Activated CD4-positive, alpha-beta T cell treated with anti-CD3 and anti-CD28 coated beads, Interleukin-2, amount 10 ng/mL, durations not matched to agents 7 days and 5 days (primary cell): ENCODE data around the gene VEGFB. TPM values are rescaled to one million over a fixed set of nuclear protein-coding genes. Genes with fewer than 3 reads are reported as not detected.

ENCODE experiments used
- CTCF ChIA-PET: fragments of 350-600 bp; sonication (Branson Sonifier 250); formaldehyde crosslinking; loops from one replicate; lab custom pipeline; 2021; ENCODE audit warnings: antibody characterized with exemption; lab: Charles Lee
- POLR2A ChIA-PET: fragments of 350-600 bp; sonication (Branson Sonifier 250); formaldehyde crosslinking; loops from one replicate; lab custom pipeline; 2021; ENCODE audit warnings: antibody characterized with exemption; lab: Charles Lee
- DNase-seq: peaks from one replicate; pipeline ENCODE4 v3.0.0-alpha.2; 2020
- H3K27ac Mint-ChIP-seq: one replicate; pipeline ENCODE4 v1.8.0; 2021; ENCODE audit warnings: mild to moderate bottlenecking, moderate library complexity, mixed read lengths
- H3K27me3 Mint-ChIP-seq: one replicate; pipeline ENCODE4 v1.8.0; 2021; ENCODE audit warnings: mixed read lengths
- H3K36me3 Mint-ChIP-seq: one replicate; pipeline ENCODE4 v1.8.0; 2021; ENCODE audit warnings: low read depth, mixed read lengths
- H3K4me1 Mint-ChIP-seq: one replicate; pipeline ENCODE4 v1.8.0; 2021; ENCODE audit warnings: mixed read lengths
- H3K4me3 Mint-ChIP-seq: one replicate; pipeline ENCODE4 v1.8.0; 2021; ENCODE audit warnings: mild to moderate bottlenecking, moderate library complexity, mixed read lengths
- H3K9me3 Mint-ChIP-seq: one replicate; pipeline ENCODE4 v1.8.0; 2021; ENCODE audit warnings: mixed read lengths
- total RNA-seq, 2 experiments: library from RNA; stranded (reverse); gene quantifications; one replicate each; pipeline ENCODE4 v1.2.3, GENCODE V29; 2021

Gene VEGFB
- total RNA-seq, 2 experiments from 2014 or later: 51.1 to 60.3 TPM

DNA sequence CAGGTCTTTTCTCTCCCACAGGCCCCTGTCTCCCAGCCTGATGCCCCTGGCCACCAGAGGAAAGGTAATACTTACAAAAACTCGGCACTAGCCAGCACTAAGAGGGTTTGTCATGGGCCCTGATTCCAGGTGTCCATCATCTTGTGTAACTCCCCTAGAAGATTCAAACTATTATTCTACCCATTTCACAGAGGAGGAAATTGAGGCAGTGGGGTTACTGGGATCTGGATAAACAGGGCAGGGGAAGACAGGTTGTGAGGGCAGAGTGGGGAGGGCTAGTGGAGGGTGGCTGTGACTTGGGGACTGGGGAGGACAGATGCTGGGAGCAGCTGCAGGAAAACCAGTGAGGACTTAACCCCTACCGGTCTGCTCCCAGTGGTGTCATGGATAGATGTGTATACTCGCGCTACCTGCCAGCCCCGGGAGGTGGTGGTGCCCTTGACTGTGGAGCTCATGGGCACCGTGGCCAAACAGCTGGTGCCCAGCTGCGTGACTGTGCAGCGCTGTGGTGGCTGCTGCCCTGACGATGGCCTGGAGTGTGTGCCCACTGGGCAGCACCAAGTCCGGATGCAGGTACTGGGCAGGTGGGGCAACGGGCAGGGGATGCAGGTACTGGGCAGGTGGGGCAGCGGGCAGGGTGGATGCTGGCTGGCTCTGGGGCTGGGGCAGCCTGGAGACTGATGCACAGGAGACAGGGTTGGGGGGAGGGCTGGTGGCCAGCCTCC, 1.2 kb downstream of the VEGFB start:
- POLR2A ChIA-PET: interaction anchor here (0.6 kb wide), 1 partner anchor 33 kb away, joined by 3 read pairs; no protein-coding TSS in a partner anchor
- Mint-ChIP-seq H3K36me3 (peaks cover 14% of the 10 kb centered on the region), H3K27ac (peak overlapping the region; percentile 73), H3K4me3 (peak overlapping the region; percentile 83), H3K27me3 (no peaks in the 10 kb centered on the region), H3K9me3 (no peaks in the 10 kb centered on the region), H3K4me1 (peaks cover 59% of the 10 kb centered on the region)
- no peak for DNase-seq
- CTCF ChIA-PET: interaction anchor here (0.6 to 2.0 kb wide), 7 partner anchors 9 to 776 kb away, joined by 3 to 5 read pairs (median 4); no protein-coding TSS in a partner anchor

DNA sequence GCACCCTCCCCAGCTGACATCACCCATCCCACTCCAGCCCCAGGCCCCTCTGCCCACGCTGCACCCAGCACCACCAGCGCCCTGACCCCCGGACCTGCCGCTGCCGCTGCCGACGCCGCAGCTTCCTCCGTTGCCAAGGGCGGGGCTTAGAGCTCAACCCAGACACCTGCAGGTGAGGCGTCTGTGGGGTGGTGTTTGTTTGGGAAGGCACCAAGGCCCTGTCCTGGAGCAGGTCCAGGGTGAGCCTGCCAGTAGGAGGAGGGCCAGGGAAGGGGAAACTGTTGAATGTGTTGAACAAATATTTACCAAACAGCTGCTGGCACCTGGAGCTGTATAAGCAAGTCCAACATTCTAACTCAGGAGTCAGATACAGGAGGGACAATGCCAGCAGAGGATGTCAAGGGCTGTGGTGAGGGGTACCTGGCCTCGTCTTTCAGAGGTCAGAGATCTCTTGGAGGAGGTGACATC, 3.1 kb downstream of the VEGFB start:
- CTCF ChIA-PET: interaction anchor here (0.6 to 2.2 kb wide), 10 partner anchors 9 to 66 kb away, joined by 3 to 6 read pairs (median 3); partner anchors contain the start of genes NUDT22, PPP1R14B and TRPT1
- no peaks in the 10 kb centered on the region for H3K27me3 Mint-ChIP-seq
- no peak overlapping the region for H3K4me3 Mint-ChIP-seq
- peak overlapping the region; percentile 36 for H3K27ac Mint-ChIP-seq
- POLR2A ChIA-PET: no interaction called here
- H3K36me3 Mint-ChIP-seq: peaks cover 14% of the 10 kb centered on the region
- no peak for DNase-seq
- peaks cover 54% of the 10 kb centered on the region for H3K4me1 Mint-ChIP-seq
- H3K9me3 Mint-ChIP-seq: no peaks in the 10 kb centered on the region

DNA sequence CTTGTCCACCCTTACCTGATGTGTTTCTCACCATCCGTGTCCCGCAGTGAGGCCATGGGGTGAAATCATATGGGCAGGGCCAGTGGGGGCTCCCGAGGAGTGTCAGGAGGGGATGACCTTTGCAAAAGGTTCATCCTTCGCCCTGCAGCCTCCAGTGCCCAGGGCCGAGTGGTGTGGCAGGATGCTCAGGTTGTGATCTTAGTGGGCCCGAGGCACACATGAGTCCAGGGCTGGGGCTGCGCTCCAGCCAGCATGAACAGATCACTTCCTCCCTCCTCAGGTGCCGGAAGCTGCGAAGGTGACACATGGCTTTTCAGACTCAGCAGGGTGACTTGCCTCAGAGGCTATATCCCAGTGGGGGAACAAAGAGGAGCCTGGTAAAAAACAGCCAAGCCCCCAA, 3.7 kb downstream of the VEGFB start:
- peaks cover 53% of the 10 kb centered on the region for H3K4me1 Mint-ChIP-seq
- no peaks in the 10 kb centered on the region for H3K9me3 Mint-ChIP-seq
- ChIA-PET CTCF (interaction anchor here (0.9 to 2.2 kb wide), 7 partner anchors 9 to 47 kb away, joined by 3 to 7 read pairs (median 4); partner anchors contain the start of genes PLCB3 and PPP1R14B), POLR2A (no interaction called here)
- H3K27ac Mint-ChIP-seq: no peak overlapping the region
- no peaks in the 10 kb centered on the region for H3K27me3 Mint-ChIP-seq
- H3K4me3 Mint-ChIP-seq: no peak overlapping the region
- no peak for DNase-seq
- H3K36me3 Mint-ChIP-seq: peaks cover 14% of the 10 kb centered on the region

DNA sequence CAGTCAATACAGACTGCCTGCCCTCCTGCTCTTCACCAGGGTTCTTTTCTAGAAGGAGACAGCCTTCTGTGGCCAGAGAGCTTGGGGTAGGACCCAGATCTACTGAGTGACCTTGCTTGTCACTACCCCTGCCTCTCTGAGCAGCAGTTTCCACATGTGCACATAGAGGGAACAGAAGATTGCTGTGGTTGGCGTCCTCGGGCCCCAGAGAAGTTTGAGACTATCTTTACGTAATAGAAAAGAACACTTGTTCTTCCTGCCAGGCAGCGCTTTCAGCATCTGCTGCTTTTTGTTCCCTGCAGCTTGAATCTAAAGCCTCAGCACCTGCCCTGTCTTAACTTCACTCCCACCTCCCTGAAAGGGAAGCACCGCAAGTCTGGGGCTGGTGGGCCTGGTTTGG, 4.6 kb downstream of the VEGFB start:
- Mint-ChIP-seq H3K27ac (peak overlapping the region; percentile 13), H3K36me3 (peaks cover 23% of the 10 kb centered on the region), H3K9me3 (no peaks in the 10 kb centered on the region), H3K27me3 (no peaks in the 10 kb centered on the region), H3K4me3 (no peak overlapping the region), H3K4me1 (peaks cover 58% of the 10 kb centered on the region)
- no peak for DNase-seq
- CTCF ChIA-PET: interaction anchor here (0.6 to 2.2 kb wide), 5 partner anchors 8 to 93 kb away, joined by 3 to 7 read pairs (median 4); partner anchors contain the start of genes PLCB3 and PPP1R14B
- POLR2A ChIA-PET: no interaction called here

DNA sequence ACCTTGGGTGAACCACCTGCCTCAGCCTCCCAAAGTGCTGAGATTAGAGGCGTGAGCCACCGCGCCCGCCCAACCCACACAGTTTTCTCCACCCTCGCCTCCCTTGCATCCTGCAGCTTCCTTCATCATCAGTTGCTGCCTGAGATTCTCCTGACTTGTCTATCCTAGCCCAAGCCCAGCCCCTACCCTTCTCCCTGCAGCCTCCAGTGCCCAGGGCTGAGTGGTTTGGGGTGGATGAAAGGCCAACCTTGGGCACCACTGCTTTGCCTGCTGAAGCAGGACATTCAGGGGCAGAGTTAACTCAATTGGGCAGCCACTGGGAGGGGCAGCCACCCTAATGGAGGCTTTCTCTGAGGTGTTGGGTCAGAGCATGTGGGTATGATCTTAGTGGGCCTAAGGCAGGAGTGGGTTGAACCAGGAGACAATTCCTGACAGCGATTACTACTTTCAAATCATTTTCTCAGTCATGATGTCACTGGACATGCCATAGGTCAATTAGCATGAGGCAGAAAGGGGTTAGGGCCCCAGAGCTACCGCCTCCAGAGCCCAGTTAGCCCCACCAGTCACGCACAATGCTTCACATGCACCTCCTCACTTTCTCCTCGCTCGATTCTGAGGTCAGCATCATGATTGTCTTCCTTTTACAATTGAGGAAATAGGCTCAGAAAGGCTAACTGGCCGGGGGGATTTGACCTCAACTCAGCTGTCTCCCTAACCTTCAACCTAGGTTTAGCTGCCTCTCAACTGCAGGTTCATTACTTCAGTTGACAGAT, 5.5 kb downstream of the VEGFB start:
- H3K4me3 Mint-ChIP-seq: peak overlapping the region; percentile 88
- ChIA-PET CTCF (interaction anchor here (1.0 to 1.6 kb wide), 3 partner anchors 12 to 92 kb away, joined by 3 to 7 read pairs (median 4); partner anchors contain the start of gene PLCB3), POLR2A (no interaction called here)
- H3K4me1 Mint-ChIP-seq: peaks cover 62% of the 10 kb centered on the region
- no peaks in the 10 kb centered on the region for H3K27me3 Mint-ChIP-seq
- DNase-seq: no peak
- no peaks in the 10 kb centered on the region for H3K9me3 Mint-ChIP-seq
- H3K27ac Mint-ChIP-seq: peak overlapping the region; percentile 96
- peaks cover 23% of the 10 kb centered on the region for H3K36me3 Mint-ChIP-seq

DNA sequence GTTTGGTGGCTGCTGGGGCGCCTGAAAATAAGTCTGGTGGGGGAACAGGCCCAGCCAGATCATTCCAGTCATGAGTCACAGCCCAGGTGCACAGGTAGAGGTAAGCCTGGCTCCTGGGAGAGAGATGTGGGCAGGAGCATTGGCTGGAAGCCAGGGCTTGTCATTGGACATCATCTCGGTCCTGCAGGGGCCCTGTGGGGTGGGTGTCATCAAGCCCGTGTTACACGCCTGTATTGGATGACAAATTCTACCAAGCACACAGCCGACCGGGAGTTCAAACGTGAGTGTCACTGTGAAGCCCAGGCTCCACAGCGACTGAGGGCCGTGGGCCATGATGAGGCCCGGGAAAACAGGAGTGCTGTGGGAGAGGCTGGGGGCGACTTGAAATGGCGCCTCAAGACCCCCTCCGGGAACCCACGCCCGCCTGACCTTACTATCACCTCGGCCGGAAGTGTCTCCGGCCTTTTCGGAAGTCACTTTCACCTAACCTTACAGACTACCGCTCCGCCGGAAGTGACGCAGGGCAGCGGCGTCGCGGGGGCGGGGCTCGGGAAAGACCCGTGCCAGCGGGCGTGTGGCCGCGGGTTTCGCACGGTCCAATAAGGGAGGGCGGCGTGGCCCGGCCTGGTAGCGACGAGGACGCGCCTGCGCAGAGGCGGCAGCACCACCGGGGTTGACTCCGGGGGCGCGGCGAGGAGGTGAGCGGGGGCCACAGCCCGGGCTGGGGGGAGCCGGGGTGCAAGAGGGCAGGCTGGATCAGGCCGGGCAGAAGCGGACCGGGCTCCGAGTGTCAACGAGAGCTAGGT, 6.3 kb downstream of the VEGFB start, which contains the start of gene FKBP2:
TSS of gene FKBP2 (plus strand) at position 661 of the 806 bp plus-strand sequence. CDS start 1,293 bp downstream, outside the sequence.
- Mint-ChIP-seq H3K9me3 (no peaks in the 10 kb centered on the region), H3K27ac (peak within 1 kb of the TSS; percentile 96), H3K4me3 (peak within 1 kb of the TSS; percentile 88), H3K36me3 (peaks cover 20% of the 10 kb centered on the region), H3K4me1 (peaks cover 59% of the 10 kb centered on the region), H3K27me3 (no peaks in the 10 kb centered on the region)
- ChIA-PET CTCF (interaction anchor here (0.7 to 1.2 kb wide), 7 partner anchors 10 to 64 kb away, joined by 3 to 20 read pairs (median 4); partner anchors contain the start of gene PLCB3), POLR2A (interaction anchor here (0.5 to 0.7 kb wide), 2 partner anchors 8 to 14 kb away, joined by 3 read pairs; no protein-coding TSS in a partner anchor)
- peak; percentile 97 for DNase-seq

DNA sequence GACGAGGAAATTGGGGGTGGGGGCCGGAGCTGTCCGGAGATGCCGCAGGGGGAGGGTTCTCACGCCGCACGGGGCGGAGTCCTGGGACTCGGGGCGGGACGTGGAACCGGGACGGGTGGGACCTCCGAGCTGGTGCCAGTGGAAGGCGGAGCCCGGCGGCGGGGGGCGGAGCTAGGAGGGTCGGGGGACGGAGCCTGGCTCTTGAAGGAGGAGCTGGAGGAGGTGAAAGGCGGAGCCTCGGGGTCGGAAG, 6.8 kb downstream of the VEGFB start:
- ChIA-PET CTCF (interaction anchor here (0.7 to 1.1 kb wide), 7 partner anchors 10 to 76 kb away, joined by 3 to 20 read pairs (median 4); partner anchors contain the start of genes PLCB3, PRDX5 and TRMT112), POLR2A (interaction anchor here (0.5 to 0.7 kb wide), 2 partner anchors 8 to 15 kb away, joined by 3 read pairs; no protein-coding TSS in a partner anchor)
- peak; percentile 99 for DNase-seq
- Mint-ChIP-seq H3K4me3 (peak overlapping the region; percentile 88), H3K27me3 (no peaks in the 10 kb centered on the region), H3K27ac (peak overlapping the region; percentile 96), H3K36me3 (peaks cover 20% of the 10 kb centered on the region), H3K4me1 (peaks cover 54% of the 10 kb centered on the region), H3K9me3 (no peaks in the 10 kb centered on the region)

DNA sequence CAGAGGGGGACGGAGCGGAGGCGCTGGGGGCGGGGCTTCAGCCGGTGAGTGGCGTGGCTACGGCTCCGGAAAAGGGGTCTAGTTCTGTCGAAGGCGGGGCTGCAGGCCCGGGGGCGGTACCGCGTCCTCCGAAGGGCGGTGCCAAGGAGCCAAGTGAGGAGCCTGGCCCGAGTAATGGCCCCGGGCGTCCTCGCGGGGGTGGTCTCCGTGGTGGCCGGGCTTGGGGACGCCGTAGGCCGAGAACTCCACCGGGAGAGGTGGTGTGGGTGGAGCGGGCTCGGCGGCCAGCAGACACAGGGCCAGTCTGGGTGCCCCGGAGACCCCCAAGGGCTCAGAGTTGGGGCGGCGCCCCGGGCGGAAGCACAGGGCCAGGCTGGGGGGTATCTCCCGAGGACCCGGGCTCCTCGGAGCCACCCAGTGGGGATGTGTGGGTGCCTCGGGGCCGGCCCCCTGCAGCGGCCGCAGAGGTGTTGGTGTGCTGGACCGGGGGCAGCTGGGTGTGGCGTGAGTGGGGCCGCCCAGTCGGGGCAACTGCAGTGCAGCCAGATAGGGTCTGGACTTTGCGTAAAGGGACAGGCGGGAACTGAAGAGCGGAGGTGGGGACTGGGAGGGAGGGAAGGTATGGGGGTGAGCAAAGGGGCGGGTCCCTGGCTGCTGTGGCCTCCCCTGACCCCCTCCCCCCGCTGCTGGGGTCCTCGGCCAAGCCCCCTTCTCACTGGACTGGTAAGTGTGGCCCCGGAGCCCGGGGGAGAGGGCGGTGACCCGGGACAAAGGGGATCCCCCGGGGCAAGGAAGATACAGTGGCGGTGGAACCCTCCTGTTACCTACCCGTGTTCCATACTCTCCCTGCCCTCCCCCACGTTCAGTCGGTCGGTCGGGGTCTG, 7.3 kb downstream of the VEGFB start:
- DNase-seq: no peak
- peak overlapping the region; percentile 88 for H3K4me3 Mint-ChIP-seq
- peaks cover 20% of the 10 kb centered on the region for H3K36me3 Mint-ChIP-seq
- H3K4me1 Mint-ChIP-seq: peaks cover 54% of the 10 kb centered on the region
- H3K9me3 Mint-ChIP-seq: no peaks in the 10 kb centered on the region
- H3K27me3 Mint-ChIP-seq: no peaks in the 10 kb centered on the region
- POLR2A ChIA-PET: interaction anchor here (0.5 to 0.7 kb wide), 2 partner anchors 9 to 15 kb away, joined by 3 read pairs; no protein-coding TSS in a partner anchor
- CTCF ChIA-PET: interaction anchor here (0.7 to 11.3 kb wide), 10 partner anchors 9 to 76 kb away, joined by 3 to 162 read pairs (median 6); partner anchors contain the start of genes CATSPERZ, PLCB3, PRDX5 and TRMT112
- H3K27ac Mint-ChIP-seq: peak overlapping the region; percentile 96

DNA sequence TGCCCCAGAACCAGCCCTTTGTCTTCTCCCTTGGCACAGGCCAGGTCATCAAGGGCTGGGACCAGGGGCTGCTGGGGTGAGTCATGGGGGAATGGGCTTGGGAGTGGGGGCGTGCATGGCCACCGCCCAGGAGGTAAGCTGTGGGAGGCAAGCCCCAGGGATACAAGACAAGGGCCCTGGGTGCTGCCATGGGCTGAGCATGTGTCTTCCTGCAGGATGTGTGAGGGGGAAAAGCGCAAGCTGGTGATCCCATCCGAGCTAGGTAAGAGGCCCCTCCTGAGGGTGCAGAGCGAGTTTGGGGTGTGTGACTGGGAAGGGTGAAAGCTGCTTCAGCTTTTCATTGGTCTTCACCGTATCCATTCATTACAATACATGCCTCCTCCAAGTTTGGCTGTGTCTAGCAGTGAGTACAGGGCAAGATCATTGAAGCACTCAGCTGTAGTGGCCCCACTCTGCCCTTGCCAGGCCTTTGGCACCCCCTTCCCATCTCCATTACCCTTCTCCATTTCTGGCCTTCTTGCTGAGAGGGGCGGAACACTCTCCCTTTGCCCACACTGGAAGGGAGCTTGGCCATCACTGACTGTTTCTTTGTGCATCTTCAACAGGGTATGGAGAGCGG, 9.0 kb downstream of the VEGFB start:
- peak overlapping the region; percentile 88 for H3K4me3 Mint-ChIP-seq
- H3K27me3 Mint-ChIP-seq: no peaks in the 10 kb centered on the region
- no peak for DNase-seq
- peaks cover 11% of the 10 kb centered on the region for H3K36me3 Mint-ChIP-seq
- H3K4me1 Mint-ChIP-seq: peaks cover 54% of the 10 kb centered on the region
- H3K27ac Mint-ChIP-seq: peak overlapping the region; percentile 60
- no peaks in the 10 kb centered on the region for H3K9me3 Mint-ChIP-seq
- CTCF ChIA-PET: interaction anchor here (0.8 to 11.3 kb wide), 9 partner anchors 8 to 59 kb away, joined by 3 to 162 read pairs (median 5); partner anchors contain the start of genes CATSPERZ and PLCB3
- POLR2A ChIA-PET: no interaction called here

DNA sequence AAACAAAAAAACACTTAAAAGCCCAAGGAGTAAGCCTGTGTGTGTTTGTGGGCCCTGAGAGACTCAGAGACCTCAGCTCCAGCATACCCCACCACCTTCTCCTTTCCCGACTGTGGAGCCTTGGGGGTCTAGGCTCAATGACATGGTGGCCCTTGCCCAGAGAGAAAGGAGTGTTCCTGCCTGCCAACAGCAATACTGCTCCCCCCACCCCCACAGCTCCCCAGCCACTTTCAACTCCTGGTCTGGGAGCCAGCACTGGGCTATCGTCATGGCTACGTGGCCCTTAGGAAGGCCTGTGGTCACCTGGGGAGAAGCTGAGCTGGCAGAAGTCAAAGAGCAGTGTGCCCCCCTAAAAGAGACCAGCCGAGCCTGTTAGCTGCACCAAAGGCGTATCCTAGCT, 9.7 kb downstream of the VEGFB start:
- ChIA-PET POLR2A (interaction anchor here (0.6 kb wide), 1 partner anchor 1403 kb away, joined by 4 read pairs; no protein-coding TSS in a partner anchor), CTCF (interaction anchor here (0.9 to 11.3 kb wide), 10 partner anchors 8 to 116 kb away, joined by 3 to 162 read pairs (median 4); partner anchors contain the start of genes CATSPERZ and PLCB3)

More for the DNA sequence above, 9.7 kb downstream of the VEGFB start:
- no peak for DNase-seq
- no peaks in the 10 kb centered on the region for H3K27me3 Mint-ChIP-seq
- peaks cover 53% of the 10 kb centered on the region for H3K4me1 Mint-ChIP-seq
- peaks cover 11% of the 10 kb centered on the region for H3K36me3 Mint-ChIP-seq
- H3K4me3 Mint-ChIP-seq: peak overlapping the region; percentile 88
- no peak overlapping the region for H3K27ac Mint-ChIP-seq
- H3K9me3 Mint-ChIP-seq: no peaks in the 10 kb centered on the region
